Tibial artery (tissue), 4 donors: Measurements from ENCODE around the gene DYNC2I2.

Source experiments
- DNase-seq, 2 donors: peaks; one replicate each; pipeline ENCODE4 v3.0.0-alpha.2; 2019
- H3K27ac ChIP-seq, 2 donors: fragments of 200-600 bp; sonication (generic) in 1 of 2; 1 replicate in 1 of 2; 2 replicates in 1 of 2; pipeline ENCODE4 v1.5.1; 2018 to 2019; ENCODE audit warnings: mild to moderate bottlenecking in 1 of 2
- H3K27me3 ChIP-seq, 2 donors: fragments of 200-600 bp; sonication (generic) in 1 of 2; one replicate each; pipeline versions ENCODE4 v1.5.1 to v1.6.0; 2016 to 2019
- H3K36me3 ChIP-seq, 3 donors: fragments of 200-600 bp; sonication (generic) in 2 of 3; one replicate each; pipeline ENCODE4 v1.5.1; 2016 to 2019; ENCODE audit warnings: mild to moderate bottlenecking in 2 of 3
- H3K4me1 ChIP-seq, 4 donors: fragments of 200-600 bp; sonication (generic) in 2 of 4; 1 replicate in 3 of 4; 2 replicates in 1 of 4; pipeline ENCODE4 v1.5.1; 2016 to 2019
- H3K4me3 ChIP-seq, 2 donors: fragments of 200-600 bp; sonication (generic) in 1 of 2; 1 replicate in 1 of 2; 2 replicates in 1 of 2; pipeline ENCODE4 v1.5.1; 2018 to 2019; ENCODE audit warnings: mild to moderate bottlenecking in 2 of 2
- H3K9me3 ChIP-seq, 3 donors: fragments of 200-600 bp; sonication (generic) in 1 of 3; one replicate each; pipeline ENCODE4 v1.5.1; 2016 to 2019
- intact Hi-C: fragments of 100-400 bp; cut with DNase I; formaldehyde crosslinking; loops from one replicate; pipeline ENCODE4 v1.15.0; 2023; ENCODE audit warnings: low total_unique reads
- TF ChIP-seq, protein P1 (sequence below), 2 experiments: fragments of 200-600 bp in 1 of 2; fragments of 450-650 bp in 1 of 2; IDR thresholded peaks; one replicate each; pipeline ENCODE4 v1.5.1; 2017 to 2019; ENCODE audit warnings: antibody characterized with exemption in 2 of 2, mild to moderate bottlenecking in 1 of 2, moderate library complexity in 1 of 2

Gene DYNC2I2

DNA sequence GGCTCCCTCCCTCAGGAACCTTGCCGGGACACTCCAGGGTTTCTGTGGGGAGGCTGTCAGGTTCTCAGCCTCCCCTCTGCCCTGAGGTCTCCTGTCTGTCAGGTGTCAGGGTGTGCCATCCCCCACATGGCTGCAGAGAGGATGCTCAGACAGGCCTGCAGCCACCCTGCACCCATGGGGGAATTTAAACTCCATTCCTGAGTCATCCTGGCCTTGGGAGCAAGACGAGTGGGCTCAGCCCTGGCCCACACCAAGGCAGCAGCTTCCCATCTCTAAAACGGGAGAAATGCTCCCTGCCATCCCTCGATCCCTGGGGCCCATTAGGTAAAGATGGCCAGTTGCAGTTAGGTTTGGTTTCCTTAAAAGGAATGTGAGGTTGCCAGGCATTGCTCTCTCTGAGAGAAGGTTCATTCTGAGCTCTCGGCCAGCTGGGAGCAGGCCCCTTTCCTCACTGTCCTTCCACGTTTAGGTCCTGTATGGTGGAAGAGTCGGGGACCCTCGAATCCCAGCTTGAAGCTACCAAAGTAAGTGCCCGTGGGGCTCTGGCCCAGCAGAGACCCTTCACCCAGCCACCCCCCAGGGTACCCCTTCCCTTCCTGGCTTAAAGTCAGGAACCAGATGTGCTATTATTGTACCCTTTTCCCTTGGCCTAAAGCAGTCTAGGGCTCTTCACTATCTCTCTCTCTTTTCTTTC lies 26.6 kb downstream of the DYNC2I2 start:
- no peak for DNase-seq
- peaks cover 82 to 99% (median 96%) of the 10 kb centered on the region in 3 donors for H3K36me3 ChIP-seq
- H3K9me3 ChIP-seq, result no peaks in the 10 kb centered on the region
- H3K4me1 ChIP-seq, result peaks cover 0 to 25% (median 18%) of the 10 kb centered on the region in 4 donors
- H3K4me3 ChIP-seq, result no peak overlapping the region
- no peaks in the 10 kb centered on the region for H3K27me3 ChIP-seq
- no peak overlapping the region for H3K27ac ChIP-seq
- intact Hi-C loops, result no loop called here
- TF ChIP-seq, protein P1, sequence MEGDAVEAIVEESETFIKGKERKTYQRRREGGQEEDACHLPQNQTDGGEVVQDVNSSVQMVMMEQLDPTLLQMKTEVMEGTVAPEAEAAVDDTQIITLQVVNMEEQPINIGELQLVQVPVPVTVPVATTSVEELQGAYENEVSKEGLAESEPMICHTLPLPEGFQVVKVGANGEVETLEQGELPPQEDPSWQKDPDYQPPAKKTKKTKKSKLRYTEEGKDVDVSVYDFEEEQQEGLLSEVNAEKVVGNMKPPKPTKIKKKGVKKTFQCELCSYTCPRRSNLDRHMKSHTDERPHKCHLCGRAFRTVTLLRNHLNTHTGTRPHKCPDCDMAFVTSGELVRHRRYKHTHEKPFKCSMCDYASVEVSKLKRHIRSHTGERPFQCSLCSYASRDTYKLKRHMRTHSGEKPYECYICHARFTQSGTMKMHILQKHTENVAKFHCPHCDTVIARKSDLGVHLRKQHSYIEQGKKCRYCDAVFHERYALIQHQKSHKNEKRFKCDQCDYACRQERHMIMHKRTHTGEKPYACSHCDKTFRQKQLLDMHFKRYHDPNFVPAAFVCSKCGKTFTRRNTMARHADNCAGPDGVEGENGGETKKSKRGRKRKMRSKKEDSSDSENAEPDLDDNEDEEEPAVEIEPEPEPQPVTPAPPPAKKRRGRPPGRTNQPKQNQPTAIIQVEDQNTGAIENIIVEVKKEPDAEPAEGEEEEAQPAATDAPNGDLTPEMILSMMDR (IDR thresholded peaks at IDR 0.05), result no peak

DNA sequence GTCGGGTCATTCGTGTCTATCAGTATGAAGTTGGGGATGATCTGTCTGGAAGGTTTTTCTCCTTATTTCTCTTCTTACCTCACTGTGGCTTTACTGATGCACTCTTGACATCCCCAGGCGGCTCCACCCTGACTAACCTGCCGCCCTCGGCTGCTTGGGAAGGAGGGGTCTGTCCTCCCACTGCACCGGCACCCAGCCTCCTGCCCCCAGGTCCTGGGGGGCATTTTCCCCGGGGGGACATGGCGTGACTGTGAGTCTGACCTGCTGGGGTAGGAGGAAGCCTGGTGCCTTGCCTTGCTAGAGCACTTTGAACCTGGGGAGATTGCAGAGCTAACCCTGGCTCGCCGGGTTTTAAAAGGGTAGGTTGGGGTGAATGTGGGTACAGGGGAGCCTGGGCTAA lies 27.5 kb downstream of the DYNC2I2 start:
- intact Hi-C loops, result no loop called here
- no peak for DNase-seq
- no peak overlapping the region for H3K4me3 ChIP-seq
- peaks cover 89 to 100% (median 100%) of the 10 kb centered on the region in 3 donors for H3K36me3 ChIP-seq
- H3K27ac ChIP-seq, result peak overlapping the region; percentile 17 to 59
- no peaks in the 10 kb centered on the region for H3K9me3 ChIP-seq
- TF ChIP-seq, protein P1 (IDR thresholded peaks at IDR 0.05), result no peak
- H3K4me1 ChIP-seq, result peaks cover 0 to 17% (median 11%) of the 10 kb centered on the region in 4 donors
- H3K27me3 ChIP-seq, result no peaks in the 10 kb centered on the region

DNA sequence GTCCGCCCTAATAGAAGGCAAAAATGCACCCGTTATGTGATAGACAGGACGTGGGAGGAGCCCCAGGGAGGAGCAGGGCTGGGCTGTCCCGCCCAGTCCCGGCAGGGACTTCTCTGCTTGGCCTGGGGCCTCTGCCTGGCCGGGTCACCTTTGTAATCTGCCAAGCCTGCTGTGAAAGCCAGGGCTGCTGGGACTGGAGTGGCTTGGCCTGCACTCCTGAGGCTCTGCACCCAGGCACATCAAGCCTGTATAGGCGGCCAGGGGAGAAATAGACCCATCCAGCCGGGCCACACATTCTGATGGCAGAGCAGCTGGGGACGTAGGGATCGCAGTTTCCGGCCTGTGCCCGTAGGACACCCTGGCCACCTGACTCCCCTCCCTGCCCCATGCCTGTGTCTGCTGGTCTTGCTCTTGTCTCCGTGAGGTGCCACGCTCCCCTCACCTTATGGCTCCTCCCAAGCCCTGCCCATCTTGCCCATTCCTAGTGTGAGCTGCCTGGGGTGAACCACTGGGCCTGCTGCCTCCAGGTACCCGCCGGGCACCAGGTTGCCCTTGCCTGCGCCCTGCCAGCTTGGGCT lies 28.1 kb downstream of the DYNC2I2 start:
- peaks cover 0 to 15% (median 8%) of the 10 kb centered on the region in 4 donors for H3K4me1 ChIP-seq
- H3K4me3 ChIP-seq, result no peak overlapping the region
- intact Hi-C loops, result no loop called here
- DNase-seq, result peak; percentile 75 to 87
- no peaks in the 10 kb centered on the region for H3K27me3 ChIP-seq
- TF ChIP-seq, protein P1 (IDR thresholded peaks at IDR 0.05), result no peak
- H3K27ac ChIP-seq, result peak overlapping the region; percentile 17 to 59
- H3K36me3 ChIP-seq, result peaks cover 85 to 100% (median 100%) of the 10 kb centered on the region in 3 donors
- no peaks in the 10 kb centered on the region for H3K9me3 ChIP-seq

DNA sequence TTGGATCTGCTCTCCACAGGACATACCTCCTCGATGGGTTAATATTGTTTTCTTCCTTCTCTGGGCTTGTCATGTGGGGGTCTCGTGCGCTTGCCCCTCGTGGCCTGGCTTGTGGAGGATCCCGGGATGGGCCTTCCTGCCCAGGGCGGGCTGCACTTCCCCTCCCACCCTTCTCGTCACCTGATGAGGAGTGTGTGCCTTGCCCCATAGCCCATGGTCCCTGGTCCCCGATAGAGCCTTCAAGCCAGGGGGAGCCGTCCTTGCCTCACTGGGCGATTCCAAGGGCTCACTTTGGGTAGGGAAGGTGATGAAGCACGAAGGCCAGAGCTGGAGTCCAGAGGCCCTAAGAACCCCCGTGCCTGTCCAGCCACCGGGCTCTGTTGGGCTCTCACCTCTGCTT lies 28.7 kb downstream of the DYNC2I2 start:
- H3K36me3 ChIP-seq, result peaks cover 84 to 100% (median 98%) of the 10 kb centered on the region in 3 donors
- DNase-seq, result no peak
- peak overlapping the region; percentile 17 to 59 for H3K27ac ChIP-seq
- H3K27me3 ChIP-seq, result no peaks in the 10 kb centered on the region
- H3K4me3 ChIP-seq, result no peak overlapping the region
- intact Hi-C loops, result no loop called here
- TF ChIP-seq, protein P1 (IDR thresholded peaks at IDR 0.05), result no peak
- peaks cover 0 to 15% (median 7%) of the 10 kb centered on the region in 4 donors for H3K4me1 ChIP-seq
- H3K9me3 ChIP-seq, result no peaks in the 10 kb centered on the region

DNA sequence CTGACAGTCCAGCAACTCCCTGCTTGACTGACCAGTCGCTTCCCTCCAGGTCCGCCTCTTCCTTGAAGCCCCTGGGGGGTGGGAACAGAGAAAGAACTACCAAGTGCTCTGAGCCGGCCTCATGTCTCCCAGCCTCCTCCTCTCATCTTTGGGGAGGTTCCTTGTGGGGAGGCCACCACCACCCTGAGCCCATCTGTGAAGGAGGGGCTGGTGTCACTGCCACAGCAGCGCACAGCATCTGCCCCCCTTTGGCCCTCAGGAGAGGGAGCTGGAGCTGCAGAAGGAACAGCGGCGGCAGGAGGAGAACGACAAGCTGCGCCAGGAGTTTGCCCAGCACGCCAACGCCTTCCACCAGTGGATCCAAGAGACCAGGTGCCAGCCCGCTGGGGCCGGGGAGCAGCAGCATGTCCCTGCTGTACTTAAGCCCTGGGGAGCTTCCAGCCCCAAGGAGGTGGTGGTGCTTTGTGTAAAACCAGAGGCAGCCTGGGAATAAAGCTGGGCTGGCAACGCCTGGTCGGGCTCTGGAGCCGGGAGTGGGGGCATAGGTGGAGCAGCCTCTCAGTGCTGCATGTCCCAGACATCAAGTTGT lies 29.4 kb downstream of the DYNC2I2 start:
- H3K27ac ChIP-seq, result peak overlapping the region in 1 of 2 donors; percentile 59
- no peaks in the 10 kb centered on the region for H3K9me3 ChIP-seq
- DNase-seq, result no peak
- no peak overlapping the region for H3K4me3 ChIP-seq
- H3K4me1 ChIP-seq, result peaks cover 0 to 15% (median 7%) of the 10 kb centered on the region in 4 donors
- intact Hi-C loops, result no loop called here
- TF ChIP-seq, protein P1 (IDR thresholded peaks at IDR 0.05), result no peak
- H3K36me3 ChIP-seq, result peaks cover 83 to 100% (median 98%) of the 10 kb centered on the region in 3 donors
- H3K27me3 ChIP-seq, result no peaks in the 10 kb centered on the region
